HL-60 (cell line): ENCODE data around the gene DNAJB12.
A peak's percentile ranks its signal among the peaks of the same experiment; 100 is the strongest.

ENCODE experiments used
- GABPA ChIP-seq: IDR thresholded peaks from 2 replicates; pipeline ENCODE4 v1.6.1; 2012; ENCODE audit warnings: low read depth
- POLR2AphosphoS5 ChIP-seq: IDR thresholded peaks from 2 replicates; pipeline ENCODE4 v1.6.1; 2012; ENCODE audit warnings: low read depth
- SPI1 ChIP-seq: IDR thresholded peaks from 2 replicates; pipeline ENCODE4 v1.6.1; 2012; ENCODE audit warnings: low read depth, mild to moderate bottlenecking, borderline replicate concordance
- TF ChIP-seq, protein P1 (sequence below): IDR thresholded peaks from one replicate; pipeline ENCODE4 v1.5.1; 2011; ENCODE audit warnings: low read length, control low read depth, inconsistent platforms; ENCODE audit not compliant: insufficient read depth
- TF ChIP-seq, protein P2 (sequence below): IDR thresholded peaks from 2 replicates; pipeline ENCODE4 v1.6.1; 2012; ENCODE audit warnings: low read depth; ENCODE audit not compliant: insufficient replicate concordance

DNA sequence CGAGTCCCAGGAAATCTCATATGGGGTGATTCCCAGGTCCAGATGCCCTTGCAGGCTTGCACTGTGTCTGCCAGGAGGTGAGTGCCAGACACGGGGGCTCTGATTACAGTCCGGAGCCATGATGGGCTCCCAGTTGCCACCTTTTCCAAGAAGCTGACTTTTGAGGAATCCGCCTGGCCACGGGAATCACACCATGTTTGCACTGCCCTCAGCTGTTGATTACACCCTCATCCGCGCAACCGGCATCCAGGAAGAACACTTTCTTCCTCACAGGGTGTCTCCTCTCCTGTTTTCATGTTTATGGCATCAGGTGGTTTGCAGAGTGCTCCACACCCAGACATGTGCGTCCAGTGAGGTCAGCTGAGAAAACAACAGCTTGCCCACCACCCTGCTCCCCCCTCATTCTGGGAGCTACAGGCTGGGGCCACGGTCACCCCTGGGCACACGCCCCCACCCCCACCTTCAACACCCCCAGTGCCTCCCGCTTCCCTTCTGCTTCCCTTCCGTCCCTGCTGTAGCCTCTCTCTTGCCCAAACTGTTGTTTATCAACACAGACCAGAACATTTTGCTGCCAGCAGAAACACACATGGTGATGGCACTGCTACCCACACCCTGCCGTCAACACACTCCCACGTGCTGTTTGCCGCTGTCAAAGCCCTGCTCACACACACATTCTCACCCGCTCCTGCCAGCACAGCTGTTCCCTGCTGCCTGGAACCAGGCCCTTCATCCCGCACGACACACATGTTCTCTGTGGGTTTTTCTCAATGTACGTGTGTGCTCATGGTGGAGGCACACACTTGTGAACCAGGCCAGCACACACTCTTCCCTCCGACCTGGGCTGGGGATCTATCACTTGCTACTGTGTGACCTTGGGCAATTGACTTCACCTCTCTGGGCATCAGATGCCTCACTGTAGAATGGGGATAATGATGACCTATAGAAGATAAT, 45.2 kb downstream of the DNAJB12 start:
- TF ChIP-seq POLR2AphosphoS5 (peak; percentile 34; the same call in 1 of the 2 replicates), GABPA (no peak), SPI1 (no peak)
- TF ChIP-seq, protein P1, sequence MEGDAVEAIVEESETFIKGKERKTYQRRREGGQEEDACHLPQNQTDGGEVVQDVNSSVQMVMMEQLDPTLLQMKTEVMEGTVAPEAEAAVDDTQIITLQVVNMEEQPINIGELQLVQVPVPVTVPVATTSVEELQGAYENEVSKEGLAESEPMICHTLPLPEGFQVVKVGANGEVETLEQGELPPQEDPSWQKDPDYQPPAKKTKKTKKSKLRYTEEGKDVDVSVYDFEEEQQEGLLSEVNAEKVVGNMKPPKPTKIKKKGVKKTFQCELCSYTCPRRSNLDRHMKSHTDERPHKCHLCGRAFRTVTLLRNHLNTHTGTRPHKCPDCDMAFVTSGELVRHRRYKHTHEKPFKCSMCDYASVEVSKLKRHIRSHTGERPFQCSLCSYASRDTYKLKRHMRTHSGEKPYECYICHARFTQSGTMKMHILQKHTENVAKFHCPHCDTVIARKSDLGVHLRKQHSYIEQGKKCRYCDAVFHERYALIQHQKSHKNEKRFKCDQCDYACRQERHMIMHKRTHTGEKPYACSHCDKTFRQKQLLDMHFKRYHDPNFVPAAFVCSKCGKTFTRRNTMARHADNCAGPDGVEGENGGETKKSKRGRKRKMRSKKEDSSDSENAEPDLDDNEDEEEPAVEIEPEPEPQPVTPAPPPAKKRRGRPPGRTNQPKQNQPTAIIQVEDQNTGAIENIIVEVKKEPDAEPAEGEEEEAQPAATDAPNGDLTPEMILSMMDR: no peak
- TF ChIP-seq, protein P2, sequence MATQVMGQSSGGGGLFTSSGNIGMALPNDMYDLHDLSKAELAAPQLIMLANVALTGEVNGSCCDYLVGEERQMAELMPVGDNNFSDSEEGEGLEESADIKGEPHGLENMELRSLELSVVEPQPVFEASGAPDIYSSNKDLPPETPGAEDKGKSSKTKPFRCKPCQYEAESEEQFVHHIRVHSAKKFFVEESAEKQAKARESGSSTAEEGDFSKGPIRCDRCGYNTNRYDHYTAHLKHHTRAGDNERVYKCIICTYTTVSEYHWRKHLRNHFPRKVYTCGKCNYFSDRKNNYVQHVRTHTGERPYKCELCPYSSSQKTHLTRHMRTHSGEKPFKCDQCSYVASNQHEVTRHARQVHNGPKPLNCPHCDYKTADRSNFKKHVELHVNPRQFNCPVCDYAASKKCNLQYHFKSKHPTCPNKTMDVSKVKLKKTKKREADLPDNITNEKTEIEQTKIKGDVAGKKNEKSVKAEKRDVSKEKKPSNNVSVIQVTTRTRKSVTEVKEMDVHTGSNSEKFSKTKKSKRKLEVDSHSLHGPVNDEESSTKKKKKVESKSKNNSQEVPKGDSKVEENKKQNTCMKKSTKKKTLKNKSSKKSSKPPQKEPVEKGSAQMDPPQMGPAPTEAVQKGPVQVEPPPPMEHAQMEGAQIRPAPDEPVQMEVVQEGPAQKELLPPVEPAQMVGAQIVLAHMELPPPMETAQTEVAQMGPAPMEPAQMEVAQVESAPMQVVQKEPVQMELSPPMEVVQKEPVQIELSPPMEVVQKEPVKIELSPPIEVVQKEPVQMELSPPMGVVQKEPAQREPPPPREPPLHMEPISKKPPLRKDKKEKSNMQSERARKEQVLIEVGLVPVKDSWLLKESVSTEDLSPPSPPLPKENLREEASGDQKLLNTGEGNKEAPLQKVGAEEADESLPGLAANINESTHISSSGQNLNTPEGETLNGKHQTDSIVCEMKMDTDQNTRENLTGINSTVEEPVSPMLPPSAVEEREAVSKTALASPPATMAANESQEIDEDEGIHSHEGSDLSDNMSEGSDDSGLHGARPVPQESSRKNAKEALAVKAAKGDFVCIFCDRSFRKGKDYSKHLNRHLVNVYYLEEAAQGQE: no peak
